NCI-H82 treated with DMSO at 0.1 percent for 48 hours (cell line): ENCODE results near the gene ROR1.

Experiments used
- DNase-seq: peaks from one replicate; lab custom pipeline; 2025; ENCODE audit not compliant: unreplicated experiment; lab: John Stamatoyannopoulos, UW

ROR1 gene

GRCh38 chr1:63906047-63906704, 132.4 kb downstream of the ROR1 start:
- DNase-seq = no peak

- DNase-seq = no peak
Measured at GRCh38 chr1:63907051-63907450, 133.2 kb downstream of the ROR1 start.

- DNase-seq = no peak
Measured at GRCh38 chr1:63908016-63908415, 134.2 kb downstream of the ROR1 start.

GRCh38 chr1:63909526-63909925, 135.7 kb downstream of the ROR1 start:
- DNase-seq = no peak

- DNase-seq = no peak
Measured at GRCh38 chr1:63911049-63911448, 137.2 kb downstream of the ROR1 start.

GRCh38 chr1:63912643-63913042, 138.8 kb downstream of the ROR1 start:
- no peak for DNase-seq

GRCh38 chr1:63913533-63913932, 139.7 kb downstream of the ROR1 start:
- no peak for DNase-seq

GRCh38 chr1:63914241-63914640, 140.4 kb downstream of the ROR1 start:
- DNase-seq = no peak

- DNase-seq = no peak
Measured at GRCh38 chr1:63914706-63915105, 140.9 kb downstream of the ROR1 start.

- DNase-seq = peak; percentile 63
Measured at GRCh38 chr1:63915121-63915520, 141.3 kb downstream of the ROR1 start.

- DNase-seq = no peak
Measured at GRCh38 chr1:63916485-63917360, 142.9 kb downstream of the ROR1 start.

- no peak for DNase-seq
Measured at GRCh38 chr1:63917571-63918417, 144.0 kb downstream of the ROR1 start.

- no peak for DNase-seq
Measured at GRCh38 chr1:63918418-63918945, 144.7 kb downstream of the ROR1 start.

- no peak for DNase-seq
Measured at GRCh38 chr1:63920154-63921117, 146.6 kb downstream of the ROR1 start.

- no peak for DNase-seq
Measured at GRCh38 chr1:63921359-63921758, 147.5 kb downstream of the ROR1 start.

GRCh38 chr1:63921802-63922201, 148.0 kb downstream of the ROR1 start:
- no peak for DNase-seq

GRCh38 chr1:63922848-63923247, 149.0 kb downstream of the ROR1 start:
- DNase-seq = no peak

GRCh38 chr1:63923302-63923701, 149.5 kb downstream of the ROR1 start:
- DNase-seq = no peak

- DNase-seq = no peak
Measured at GRCh38 chr1:63924600-63924999, 150.8 kb downstream of the ROR1 start.
